GM12878 (cell line): ENCODE data around the gene SKIDA1. TPM values are rescaled to one million over a fixed set of nuclear protein-coding genes. Genes with fewer than 3 reads are reported as not detected.

ENCODE experiments used
- ATAC-seq: fragments of 200-7000 bp; cut with Tn5 transposase; 3 replicates; pipeline ENCODE4 v1.9.1; 2020; ENCODE audit warnings: mild to moderate bottlenecking, moderate library complexity
- BruUV-seq: library from RNA; stranded (reverse); fragments of 400-500 nt; replicated peaks from 2 replicates; lab custom pipeline; 2021; lab: Mats Ljungman, UMichigan
- CTCF ChIA-PET: fragments of 300-600 bp; sonication (Branson Sonifier 250); formaldehyde crosslinking; extraction: SDS; loops from one replicate; lab custom pipeline; 2021; ENCODE audit warnings: inconsistent platforms; lab: Yijun Ruan, JAX
- POLR2A ChIA-PET: fragments of 350-600 bp; formaldehyde crosslinking; extraction: SDS; loops from one replicate; lab custom pipeline; 2021; ENCODE audit warnings: inconsistent platforms; lab: Charles Lee
- RAD21 ChIA-PET: fragments of 300-600 bp; sonication (Branson Sonifier 250); formaldehyde crosslinking; loops from one replicate; lab custom pipeline; 2023; ENCODE audit warnings: antibody characterized with exemption; ENCODE audit not compliant: unreplicated experiment; lab: Charles Lee
- SMC1A ChIA-PET: fragments of 300-600 bp; sonication (Branson Sonifier 250); formaldehyde crosslinking; loops from one replicate; lab custom pipeline; 2023; ENCODE audit not compliant: unreplicated experiment, uncharacterized antibody; lab: Charles Lee
- DNase-seq: peaks from one replicate; pipeline ENCODE4 v3.0.0-alpha.2; 2011; ENCODE audit warnings: low read depth, low spot score
- FAIRE-seq: peaks from 3 replicates; lab custom pipeline; 2011; peaks lifted over from hg19 to GRCh38; lab: Jason Lieb, UNC
- H2AFZ ChIP-seq: 2 replicates; pipeline ENCODE4 v1.6.0; 2011; ENCODE audit warnings: low read depth, low read length, control low read depth; ENCODE audit not compliant: control insufficient read depth
- H3K27ac ChIP-seq: 2 replicates; pipeline ENCODE4 v1.5.1; 2011; ENCODE audit warnings: control low read depth; ENCODE audit not compliant: control insufficient read depth, insufficient read depth
- H3K27me3 ChIP-seq, 2 experiments: replicated peaks in 1 of 2; 2 replicates each; pipeline versions ENCODE4 v1.6.0 to v1.6.1; 2011; ENCODE audit warnings: low read length in 1 of 2; ENCODE audit not compliant: control insufficient read depth in 2 of 2, insufficient read depth in 2 of 2
- H3K36me3 ChIP-seq, 2 experiments: 2 replicates each; pipeline ENCODE4 v1.5.1; 2011; ENCODE audit warnings: low read length in 1 of 2; ENCODE audit not compliant: control insufficient read depth in 2 of 2, insufficient read depth in 2 of 2
- H3K4me1 ChIP-seq: 2 replicates; pipeline ENCODE4 v1.6.1; 2011; ENCODE audit warnings: mild to moderate bottlenecking, low read length, moderate library complexity, mixed read lengths; ENCODE audit not compliant: control insufficient read depth, insufficient read depth
- H3K4me2 ChIP-seq: 2 replicates; pipeline ENCODE4 v1.6.0; 2011; ENCODE audit warnings: control low read depth; ENCODE audit not compliant: control insufficient read depth, insufficient read depth
- H3K4me3 ChIP-seq: fragments of 200-600 bp; sonication (generic); 2 replicates; pipeline ENCODE4 v1.5.1; 2016
- H3K79me2 ChIP-seq: 2 replicates; pipeline ENCODE4 v1.6.0; 2011; ENCODE audit warnings: low read length; ENCODE audit not compliant: control insufficient read depth, insufficient read depth
- H3K9ac ChIP-seq: 2 replicates; pipeline ENCODE4 v1.8.0; 2011; ENCODE audit warnings: low read length, control low read depth, mixed read lengths; ENCODE audit not compliant: control insufficient read depth, insufficient read depth
- H3K9me3 ChIP-seq: replicated peaks from 3 replicates; pipeline ENCODE4 v1.5.1; 2011; ENCODE audit warnings: mild to moderate bottlenecking, low read length; ENCODE audit not compliant: control insufficient read depth, insufficient read depth
- H4K20me1 ChIP-seq: 2 replicates; pipeline ENCODE4 v1.6.0; 2011; ENCODE audit not compliant: control insufficient read depth, insufficient read depth
- BACH1 ChIP-seq: fragments of 450-650 bp; IDR thresholded peaks from 2 replicates; pipeline ENCODE4 v1.6.1; 2017; ENCODE audit warnings: mild to moderate bottlenecking, borderline replicate concordance
- EGR1 ChIP-seq, 2 experiments: IDR thresholded peaks; 1 replicate in 1 of 2; 2 replicates in 1 of 2; pipeline ENCODE4 v1.6.1; 2011 to 2012; ENCODE audit warnings: low read depth in 2 of 2, low read length in 2 of 2, borderline replicate concordance in 1 of 2, mild to moderate bottlenecking in 1 of 2, moderate library complexity in 1 of 2
- FOXK2 ChIP-seq: fragments of 450-650 bp; IDR thresholded peaks from 2 replicates; pipeline ENCODE4 v1.6.1; 2017; ENCODE audit warnings: mild to moderate bottlenecking, moderate library complexity
- HDAC6 ChIP-seq: fragments of 200-600 bp; sonication (generic); IDR thresholded peaks from one replicate; pipeline ENCODE4 v1.8.0; 2017; ENCODE audit warnings: antibody characterized with exemption; ENCODE audit not compliant: unreplicated experiment
- JUND ChIP-seq: IDR thresholded peaks from 2 replicates; pipeline ENCODE4 v1.6.1; 2012; ENCODE audit warnings: low read depth, mild to moderate bottlenecking, low read length, improper control_type of control experiment, moderate library complexity
- MXI1 ChIP-seq: fragments of 150-350 bp; IDR thresholded peaks from 2 replicates; pipeline ENCODE4 v1.6.1; 2011; ENCODE audit warnings: low read depth, mild to moderate bottlenecking, inconsistent platforms, low read length, improper control_type of control experiment
- NFIC ChIP-seq: IDR thresholded peaks from 2 replicates; pipeline ENCODE4 v1.6.1; 2012; ENCODE audit warnings: low read depth, mild to moderate bottlenecking, inconsistent platforms, low read length, moderate library complexity
- NFYA ChIP-seq: IDR thresholded peaks from 2 replicates; pipeline ENCODE4 v1.6.1; 2011; ENCODE audit warnings: low read depth, mild to moderate bottlenecking, low read length, improper control_type of control experiment, borderline replicate concordance
- NR2F1 ChIP-seq: fragments of 450-650 bp; conservative IDR thresholded peaks from 2 replicates; pipeline ENCODE4 v1.6.1; 2017; ENCODE audit warnings: mild to moderate bottlenecking
- RAD51 ChIP-seq: fragments of 450-650 bp; IDR thresholded peaks from 2 replicates; pipeline ENCODE4 v1.6.1; 2016; ENCODE audit warnings: moderate library complexity, mild to moderate bottlenecking, inconsistent platforms
- RFX5 ChIP-seq: IDR thresholded peaks from 2 replicates; pipeline ENCODE4 v1.6.1; 2011; ENCODE audit warnings: low read depth, low read length, improper control_type of control experiment
- TBL1XR1 ChIP-seq: IDR thresholded peaks from 2 replicates; pipeline ENCODE4 v1.6.1; 2012; ENCODE audit warnings: low read depth, low read length, improper control_type of control experiment
- WGBS: methylation state at CpG from one replicate; pipeline ENCODE4 v1.1.6; 2016; ENCODE audit warnings: low lambda C conversion rate; ENCODE audit not compliant: insufficient replicate concordance, insufficient coverage; ENCODE audit errors: missing lambda C conversion rate; 5-methylcytosine and 5-hydroxymethylcytosine counted together
- in situ Hi-C: fragments of 300-500 bp; cut with MboI; formaldehyde crosslinking; loops from 9 replicates; pipeline ENCODE4 v1.14.3; 2018; ENCODE audit warnings: mixed read lengths
- intact Hi-C: fragments of 100-400 bp; cut with micrococcal nuclease; formaldehyde crosslinking; loops from one replicate; pipeline ENCODE4 v1.14.2; 2022; ENCODE audit not compliant: unreplicated experiment
- polyA plus RNA-seq, 11 experiments: library from polyadenylated mRNA; depleted of rRNA in 4 of 11; unstranded in 6 of 11; stranded (reverse) in 5 of 11; fragments of >200 nt; fragmentation: Nextera tagmentation in 4 of 11; fragmentation: Illumina TruSeq in 1 of 11; extraction: Ambion mirVana in 4 of 11; extraction: Trizol in 1 of 11; gene quantifications; 1 replicate in 1 of 11; 2 replicates in 10 of 11; pipeline versions ENCODE4 v1.2.1 to v1.2.3, GENCODE V29; 2011 to 2016; ENCODE audit warnings: inconsistent platforms in 2 of 11, missing spikeins in 2 of 11, low read depth in 1 of 11
- total RNA-seq, 4 experiments: library from RNA; depleted of rRNA in 3 of 4; stranded (reverse); fragments of >200 nt in 3 of 4; fragmentation: Illumina TruSeq in 1 of 4; extraction: Trizol in 1 of 4; gene quantifications; 2 replicates each; pipeline versions ENCODE4 v1.2.1 to v1.2.3, GENCODE V29; 2013 to 2021
- TF ChIP-seq, protein P1 (sequence below): IDR thresholded peaks from 2 replicates; pipeline ENCODE4 v1.6.1; 2011; ENCODE audit warnings: borderline replicate concordance, low read depth, mild to moderate bottlenecking, moderate library complexity, mixed read lengths, low read length; ENCODE audit not compliant: insufficient read depth; ENCODE audit errors: extremely low read length
- TF ChIP-seq, protein P2 (sequence below): IDR thresholded peaks from 2 replicates; pipeline ENCODE4 v1.6.1; 2011; ENCODE audit warnings: borderline replicate concordance, low read depth, mild to moderate bottlenecking, moderate library complexity, low read length; ENCODE audit not compliant: insufficient read depth, poor library complexity, severe bottlenecking

SKIDA1 gene
- total and polyA plus RNA-seq, 10 of the 15 experiments (the other 5 are each of a cell fraction or from before 2014, with no cell fraction given), result 0.05 to 0.90 (median 0.28) TPM

DNA sequence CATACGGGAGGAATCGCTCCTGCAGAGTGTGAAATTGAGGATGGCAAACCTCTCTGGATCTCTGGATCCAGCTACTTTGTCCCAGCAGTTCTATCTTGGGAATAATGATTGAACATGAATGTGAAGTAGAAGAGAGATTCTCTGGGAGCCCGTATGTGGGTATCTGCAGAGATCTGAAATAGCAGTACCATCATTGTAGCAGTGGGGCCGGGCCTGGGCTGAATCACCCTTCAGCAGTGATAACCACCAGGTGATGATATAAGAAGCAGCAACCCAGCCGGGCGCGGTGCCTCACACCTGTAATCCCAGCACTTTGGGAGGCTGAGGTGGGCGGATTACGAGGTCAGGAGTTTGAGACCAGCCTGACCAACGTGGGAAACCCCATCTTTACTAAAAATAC lies 51.9 kb downstream of the SKIDA1 start (continued):
- TF ChIP-seq EGR1 (IDR thresholded peaks at IDR 0.05; ENCODE audit: borderline replicate concordance in 1 of 2, low read depth in 2 of 2, low read length in 2 of 2), result no peak

DNA sequence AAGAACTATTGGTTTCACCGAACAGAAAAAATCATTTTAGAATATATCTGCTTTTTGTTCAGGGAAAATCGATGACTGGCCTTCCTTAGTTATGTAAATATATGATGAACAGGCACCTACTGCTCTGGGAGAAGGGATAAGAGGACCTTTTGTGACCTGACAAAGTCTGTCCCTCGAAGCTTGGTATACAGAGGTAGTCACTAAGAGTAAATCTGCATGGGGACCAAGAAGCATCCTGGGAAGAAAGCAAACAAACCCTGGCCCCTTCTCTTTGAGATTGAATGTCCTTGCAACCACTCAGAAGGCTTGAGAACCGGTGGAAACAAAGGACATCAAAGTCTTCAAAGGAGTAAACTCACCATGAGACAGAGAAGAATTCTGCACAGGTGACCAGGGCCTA lies 52.3 kb downstream of the SKIDA1 start:
- no peaks in the 10 kb centered on the region for H3K9me3 ChIP-seq
- WGBS, result 7% methylated on average over 4 of the region's 4 CpGs
- ATAC-seq (no peak), DNase-seq (no peak), FAIRE-seq (no peak)
- POLR2A ChIA-PET, result no interaction called here
- H3K79me2 ChIP-seq, result no peaks in the 10 kb centered on the region
- H3K27ac ChIP-seq, result no peak overlapping the region
- TF ChIP-seq NR2F1 (no peak), MXI1 (no peak), NFIC (no peak)
- H3K36me3 ChIP-seq, result no peaks in the 10 kb centered on the region
- H3K4me1 ChIP-seq, result no peaks in the 10 kb centered on the region
- no peaks in the 10 kb centered on the region for H3K27me3 ChIP-seq
- intact Hi-C loops (no loop called here), in situ Hi-C loops (no loop called here)
- SMC1A ChIA-PET, result interaction anchor here (0.8 to 1.8 kb wide), 2 partner anchors 10 to 22 kb away, joined by 3 read pairs; no protein-coding TSS in a partner anchor
- no peak overlapping the region for H3K4me3 ChIP-seq
- no peak overlapping the region for H2AFZ ChIP-seq
- no peak overlapping the region for H3K4me2 ChIP-seq
- no peaks in the 10 kb centered on the region for H4K20me1 ChIP-seq
- RAD21 ChIA-PET, result no interaction called here
- H3K9ac ChIP-seq, result no peak overlapping the region
- BruUV-seq, result no TSS peak
- CTCF ChIA-PET, result interaction anchor here (0.6 kb wide), 1 partner anchor 191 kb away, joined by 4 read pairs; no protein-coding TSS in a partner anchor

DNA sequence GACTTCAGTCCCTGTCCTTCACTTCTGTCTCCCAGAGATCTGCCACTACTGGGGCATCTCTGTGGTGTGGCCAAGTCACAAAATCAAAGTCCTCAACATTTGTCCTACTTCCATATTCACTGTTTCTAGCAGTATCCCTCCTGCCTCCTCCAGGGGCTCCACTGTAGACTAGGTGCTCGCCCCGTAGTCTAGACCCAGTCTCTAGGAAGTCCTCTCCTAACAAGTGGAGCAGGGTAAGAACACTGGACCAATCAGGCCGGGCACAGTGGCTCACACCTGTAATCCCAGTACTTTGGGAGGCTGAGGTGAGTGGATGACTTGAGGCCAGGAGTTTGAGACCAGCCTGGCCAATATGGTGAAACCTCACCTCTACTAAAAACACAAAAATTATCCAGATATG lies 57.4 kb downstream of the SKIDA1 start:
- no peaks in the 10 kb centered on the region; a peak in 1 of 4 replicates for H3K27me3 ChIP-seq
- in situ Hi-C loops (no loop called here), intact Hi-C loops (no loop called here)
- no peak overlapping the region for H3K27ac ChIP-seq
- POLR2A ChIA-PET, result no interaction called here
- ATAC-seq, result no peak
- H3K36me3 ChIP-seq, result no peaks in the 10 kb centered on the region
- H3K4me2 ChIP-seq, result no peak overlapping the region
- H3K4me1 ChIP-seq, result no peaks in the 10 kb centered on the region
- TF ChIP-seq NFYA (no peak), JUND (no peak), EGR1 (IDR thresholded peaks at IDR 0.05; ENCODE audit: borderline replicate concordance in 1 of 2, low read depth in 2 of 2, low read length in 2 of 2) (no peak), HDAC6 (no peak), RAD51 (no peak), TBL1XR1 (no peak), RFX5 (no peak), NFIC (no peak), BACH1 (no peak), FOXK2 (no peak)
- TF ChIP-seq, protein P1, sequence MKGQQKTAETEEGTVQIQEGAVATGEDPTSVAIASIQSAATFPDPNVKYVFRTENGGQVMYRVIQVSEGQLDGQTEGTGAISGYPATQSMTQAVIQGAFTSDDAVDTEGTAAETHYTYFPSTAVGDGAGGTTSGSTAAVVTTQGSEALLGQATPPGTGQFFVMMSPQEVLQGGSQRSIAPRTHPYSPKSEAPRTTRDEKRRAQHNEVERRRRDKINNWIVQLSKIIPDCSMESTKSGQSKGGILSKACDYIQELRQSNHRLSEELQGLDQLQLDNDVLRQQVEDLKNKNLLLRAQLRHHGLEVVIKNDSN, result no peak
- TF ChIP-seq, protein P2, sequence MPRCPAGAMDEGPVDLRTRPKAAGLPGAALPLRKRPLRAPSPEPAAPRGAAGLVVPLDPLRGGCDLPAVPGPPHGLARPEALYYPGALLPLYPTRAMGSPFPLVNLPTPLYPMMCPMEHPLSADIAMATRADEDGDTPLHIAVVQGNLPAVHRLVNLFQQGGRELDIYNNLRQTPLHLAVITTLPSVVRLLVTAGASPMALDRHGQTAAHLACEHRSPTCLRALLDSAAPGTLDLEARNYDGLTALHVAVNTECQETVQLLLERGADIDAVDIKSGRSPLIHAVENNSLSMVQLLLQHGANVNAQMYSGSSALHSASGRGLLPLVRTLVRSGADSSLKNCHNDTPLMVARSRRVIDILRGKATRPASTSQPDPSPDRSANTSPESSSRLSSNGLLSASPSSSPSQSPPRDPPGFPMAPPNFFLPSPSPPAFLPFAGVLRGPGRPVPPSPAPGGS, result no peak
- SMC1A ChIA-PET, result interaction anchor here (0.6 kb wide), 1 partner anchor 24 kb away, joined by 3 read pairs; no protein-coding TSS in a partner anchor
- BruUV-seq, result no TSS peak
- H3K4me3 ChIP-seq, result no peak overlapping the region
- 63% methylated on average over 3 of the region's 3 CpGs for WGBS
- RAD21 ChIA-PET, result no interaction called here
- no peak overlapping the region for H2AFZ ChIP-seq
- H3K79me2 ChIP-seq, result no peaks in the 10 kb centered on the region
- no peak overlapping the region for H3K9ac ChIP-seq
- CTCF ChIA-PET, result no interaction called here
- no peaks in the 10 kb centered on the region for H4K20me1 ChIP-seq
- no peaks in the 10 kb centered on the region for H3K9me3 ChIP-seq
- DNase-seq, result no peak
- FAIRE-seq, result no peak
